Natural killer cell (primary cell): ENCODE measurements around the gene NRXN2. TPM values are rescaled to one million over a fixed set of nuclear protein-coding genes. Genes with fewer than 3 reads are reported as not detected.

ENCODE experiments used
- ATAC-seq, 3 donors: fragments of 150-1000 bp in 2 of 3; fragments of 200-7000 bp in 1 of 3; cut with Tn5 transposase; 1 replicate in 1 of 3; 2 replicates in 2 of 3; pipeline ENCODE4 v1.10.0; 2021; ENCODE audit warnings: mild to moderate bottlenecking in 2 of 3, moderate library complexity in 2 of 3
- DNase-seq, 2 donors: peaks; one replicate each; pipeline versions ENCODE4 v3.0.0 to v3.0.0-alpha.2; 2013 to 2021; ENCODE audit warnings: mixed read lengths in 1 of 2
- H3K27ac ChIP-seq: one replicate; pipeline ENCODE4 v1.5.1; 2013; ENCODE audit warnings: mild to moderate bottlenecking, low read length
- H3K27me3 ChIP-seq: one replicate; pipeline ENCODE4 v1.6.1; 2013; ENCODE audit warnings: low read length; ENCODE audit not compliant: control insufficient read depth, insufficient read depth
- H3K36me3 ChIP-seq: one replicate; pipeline ENCODE4 v1.6.1; 2013; ENCODE audit warnings: low read length; ENCODE audit not compliant: control insufficient read depth, insufficient read depth
- H3K4me1 ChIP-seq: one replicate; pipeline ENCODE4 v1.6.1; 2013; ENCODE audit warnings: low read length; ENCODE audit not compliant: control insufficient read depth, insufficient read depth
- H3K4me3 ChIP-seq: one replicate; pipeline ENCODE4 v1.5.1; 2013; ENCODE audit warnings: low read length
- H3K9me3 ChIP-seq: one replicate; pipeline ENCODE4 v1.6.1; 2013; ENCODE audit warnings: low read length; ENCODE audit not compliant: control insufficient read depth, insufficient read depth
- H3K27ac Mint-ChIP-seq, 2 donors: one replicate each; pipeline ENCODE4 v1.8.0; 2022; ENCODE audit warnings: mild to moderate bottlenecking in 2 of 2, mixed read lengths in 2 of 2, moderate library complexity in 1 of 2
- H3K27me3 Mint-ChIP-seq, 2 donors: one replicate each; pipeline ENCODE4 v1.8.0; 2022; ENCODE audit warnings: low read depth in 2 of 2, mixed read lengths in 2 of 2
- H3K36me3 Mint-ChIP-seq: one replicate; pipeline ENCODE4 v1.8.0; 2022; ENCODE audit warnings: mixed read lengths
- H3K4me1 Mint-ChIP-seq, 2 donors: one replicate each; pipeline ENCODE4 v1.8.0; 2022; ENCODE audit warnings: mixed read lengths in 2 of 2
- H3K4me3 Mint-ChIP-seq: one replicate; pipeline ENCODE4 v1.8.0; 2022; ENCODE audit warnings: mild to moderate bottlenecking, moderate library complexity, mixed read lengths
- H3K9me3 Mint-ChIP-seq, 2 donors: one replicate each; pipeline ENCODE4 v1.8.0; 2022; ENCODE audit warnings: mixed read lengths in 2 of 2
- WGBS: methylation state at CpG from one replicate; pipeline ENCODE4 v1.1.7; 2013; ENCODE audit warnings: missing lambda C conversion rate; ENCODE audit not compliant: insufficient coverage; 5-methylcytosine and 5-hydroxymethylcytosine counted together
- intact Hi-C: fragments of 100-400 bp; cut with micrococcal nuclease; formaldehyde crosslinking; loops from one replicate; pipeline ENCODE4 v1.14.2; 2022
- total RNA-seq, 4 donors: library from RNA; stranded (reverse); fragments of 120-200 nt in 1 of 4; gene quantifications; one replicate each; pipeline versions ENCODE4 v1.2.3 to v1.2.4, GENCODE V29; 2013 to 2022
- TF ChIP-seq, protein P1 (sequence below): fragments of 200-600 bp; IDR thresholded peaks from one replicate; pipeline ENCODE4 v1.8.0; 2022; ENCODE audit warnings: antibody characterized with exemption

NRXN2 gene
- total RNA-seq, 3 donors from 2014 or later (not counting 1 experiment from before 2014, with no cell fraction given), result 2.9 to 9.6 (median 7.7) TPM

GRCh38 chr11:64681171-64681570, 41.8 kb downstream of the NRXN2 start:
- H3K27me3 ChIP-seq, result no peaks in the 10 kb centered on the region
- peaks cover 0 to 8% of the 10 kb centered on the region in 2 donors for H3K4me1 Mint-ChIP-seq
- no peaks in the 10 kb centered on the region for H3K36me3 ChIP-seq
- TF ChIP-seq, protein P1, sequence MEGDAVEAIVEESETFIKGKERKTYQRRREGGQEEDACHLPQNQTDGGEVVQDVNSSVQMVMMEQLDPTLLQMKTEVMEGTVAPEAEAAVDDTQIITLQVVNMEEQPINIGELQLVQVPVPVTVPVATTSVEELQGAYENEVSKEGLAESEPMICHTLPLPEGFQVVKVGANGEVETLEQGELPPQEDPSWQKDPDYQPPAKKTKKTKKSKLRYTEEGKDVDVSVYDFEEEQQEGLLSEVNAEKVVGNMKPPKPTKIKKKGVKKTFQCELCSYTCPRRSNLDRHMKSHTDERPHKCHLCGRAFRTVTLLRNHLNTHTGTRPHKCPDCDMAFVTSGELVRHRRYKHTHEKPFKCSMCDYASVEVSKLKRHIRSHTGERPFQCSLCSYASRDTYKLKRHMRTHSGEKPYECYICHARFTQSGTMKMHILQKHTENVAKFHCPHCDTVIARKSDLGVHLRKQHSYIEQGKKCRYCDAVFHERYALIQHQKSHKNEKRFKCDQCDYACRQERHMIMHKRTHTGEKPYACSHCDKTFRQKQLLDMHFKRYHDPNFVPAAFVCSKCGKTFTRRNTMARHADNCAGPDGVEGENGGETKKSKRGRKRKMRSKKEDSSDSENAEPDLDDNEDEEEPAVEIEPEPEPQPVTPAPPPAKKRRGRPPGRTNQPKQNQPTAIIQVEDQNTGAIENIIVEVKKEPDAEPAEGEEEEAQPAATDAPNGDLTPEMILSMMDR, result no peak
- no peaks in the 10 kb centered on the region for H3K9me3 ChIP-seq
- no peak overlapping the region for H3K27ac ChIP-seq
- ATAC-seq (no peak), DNase-seq (no peak)
- peaks cover 13 to 27% of the 10 kb centered on the region in 2 donors for H3K27me3 Mint-ChIP-seq
- H3K4me3 Mint-ChIP-seq, result no peak overlapping the region
- no peaks in the 10 kb centered on the region for H3K9me3 Mint-ChIP-seq
- intact Hi-C loops, result no loop called here
- H3K36me3 Mint-ChIP-seq, result no peaks in the 10 kb centered on the region
- no peak overlapping the region for H3K4me3 ChIP-seq
- no peak overlapping the region for H3K27ac Mint-ChIP-seq
- no peaks in the 10 kb centered on the region for H3K4me1 ChIP-seq
- 79% methylated on average over 4 of the region's 4 CpGs for WGBS

GRCh38 chr11:64679846-64680245, 43.2 kb downstream of the NRXN2 start:
- H3K27me3 ChIP-seq, result no peaks in the 10 kb centered on the region
- H3K4me1 ChIP-seq, result peaks cover 8% of the 10 kb centered on the region
- intact Hi-C loops, result no loop called here
- Mint-ChIP-seq H3K27ac (no peak overlapping the region), H3K4me1 (peaks cover 8 to 14% of the 10 kb centered on the region in 2 donors), H3K27me3 (peaks cover 25 to 33% of the 10 kb centered on the region in 2 donors), H3K9me3 (no peaks in the 10 kb centered on the region), H3K36me3 (no peaks in the 10 kb centered on the region), H3K4me3 (no peak overlapping the region)
- TF ChIP-seq, protein P1, result no peak
- no peak for ATAC-seq
- H3K36me3 ChIP-seq, result no peaks in the 10 kb centered on the region
- no peak for DNase-seq
- no peak overlapping the region for H3K27ac ChIP-seq
- H3K9me3 ChIP-seq, result no peaks in the 10 kb centered on the region
- 31% methylated on average over 2 of the region's 2 CpGs for WGBS
- no peak overlapping the region for H3K4me3 ChIP-seq

DNA sequence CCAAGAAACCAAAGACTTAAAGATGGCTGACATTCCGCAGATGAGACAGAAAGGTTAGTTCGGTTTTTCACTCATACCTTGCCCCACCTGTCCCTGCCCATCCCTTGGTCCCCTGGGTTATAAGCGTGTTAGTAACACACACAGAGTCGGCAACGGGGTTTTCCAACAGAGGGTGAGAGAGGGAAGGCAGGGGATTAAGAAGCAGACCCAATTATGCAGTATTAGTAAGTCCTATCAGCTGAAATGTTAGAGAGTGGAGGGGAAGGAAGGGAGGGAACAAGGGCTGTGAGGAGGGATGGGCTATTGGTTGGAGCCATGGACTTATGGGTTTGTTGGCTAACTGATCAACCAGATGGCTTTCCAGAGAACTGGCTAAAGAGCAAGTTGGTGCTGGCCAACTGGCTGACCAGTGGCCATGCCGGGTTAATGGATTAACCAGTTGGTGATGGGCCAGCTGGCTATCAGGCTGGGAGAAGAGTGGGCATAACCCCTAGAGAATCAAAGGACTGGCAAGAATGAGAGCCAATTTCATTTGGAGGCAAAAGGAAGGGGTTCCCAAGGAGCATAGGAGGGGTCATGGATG, 45.5 kb downstream of the NRXN2 start:
- Histone ChIP-seq H3K27me3 (no peaks in the 10 kb centered on the region), H3K9me3 (no peaks in the 10 kb centered on the region), H3K27ac (no peak overlapping the region), H3K4me1 (peaks cover 8% of the 10 kb centered on the region), H3K36me3 (no peaks in the 10 kb centered on the region), H3K4me3 (no peak overlapping the region)
- H3K9me3 Mint-ChIP-seq, result no peaks in the 10 kb centered on the region
- TF ChIP-seq, protein P1, result no peak
- no peak for DNase-seq
- H3K27ac Mint-ChIP-seq, result no peak overlapping the region
- WGBS, result 85% methylated on average over 6 of the region's 6 CpGs
- peaks cover 6 to 8% of the 10 kb centered on the region in 2 donors for H3K4me1 Mint-ChIP-seq
- no peak for ATAC-seq
- no peaks in the 10 kb centered on the region for H3K36me3 Mint-ChIP-seq
- intact Hi-C loops, result no loop called here
- no peak overlapping the region for H3K4me3 Mint-ChIP-seq
- H3K27me3 Mint-ChIP-seq, result peaks cover 27 to 28% of the 10 kb centered on the region in 2 donors

- Histone ChIP-seq H3K36me3 (no peaks in the 10 kb centered on the region), H3K27me3 (no peaks in the 10 kb centered on the region), H3K4me3 (no peak overlapping the region), H3K27ac (no peak overlapping the region), H3K9me3 (no peaks in the 10 kb centered on the region), H3K4me1 (peaks cover 8% of the 10 kb centered on the region)
- 87% methylated on average over 1 of the region's 2 CpGs for WGBS
- ATAC-seq, result no peak
- peaks cover 6 to 8% of the 10 kb centered on the region in 2 donors for H3K4me1 Mint-ChIP-seq
- H3K27me3 Mint-ChIP-seq, result peaks cover 35 to 38% of the 10 kb centered on the region in 2 donors
- no peaks in the 10 kb centered on the region for H3K36me3 Mint-ChIP-seq
- TF ChIP-seq, protein P1, result no peak
- no peaks in the 10 kb centered on the region for H3K9me3 Mint-ChIP-seq
- no peak overlapping the region for H3K4me3 Mint-ChIP-seq
- H3K27ac Mint-ChIP-seq, result no peak overlapping the region
- no peak for DNase-seq
- intact Hi-C loops, result no loop called here
Observed at GRCh38 chr11:64676261-64676615, 46.8 kb downstream of the NRXN2 start.
